ENCODE data around the gene RLBP1. TPM values are rescaled to one million over a fixed set of nuclear protein-coding genes. Genes with fewer than 3 reads are reported as not detected.

RLBP1 gene
- total and polyA plus RNA-seq, 9 of the 15 experiments (the other 6 are each of a cell fraction or from before 2014, with no cell fraction given) = 0.05 TPM; not detected in 8

DNA sequence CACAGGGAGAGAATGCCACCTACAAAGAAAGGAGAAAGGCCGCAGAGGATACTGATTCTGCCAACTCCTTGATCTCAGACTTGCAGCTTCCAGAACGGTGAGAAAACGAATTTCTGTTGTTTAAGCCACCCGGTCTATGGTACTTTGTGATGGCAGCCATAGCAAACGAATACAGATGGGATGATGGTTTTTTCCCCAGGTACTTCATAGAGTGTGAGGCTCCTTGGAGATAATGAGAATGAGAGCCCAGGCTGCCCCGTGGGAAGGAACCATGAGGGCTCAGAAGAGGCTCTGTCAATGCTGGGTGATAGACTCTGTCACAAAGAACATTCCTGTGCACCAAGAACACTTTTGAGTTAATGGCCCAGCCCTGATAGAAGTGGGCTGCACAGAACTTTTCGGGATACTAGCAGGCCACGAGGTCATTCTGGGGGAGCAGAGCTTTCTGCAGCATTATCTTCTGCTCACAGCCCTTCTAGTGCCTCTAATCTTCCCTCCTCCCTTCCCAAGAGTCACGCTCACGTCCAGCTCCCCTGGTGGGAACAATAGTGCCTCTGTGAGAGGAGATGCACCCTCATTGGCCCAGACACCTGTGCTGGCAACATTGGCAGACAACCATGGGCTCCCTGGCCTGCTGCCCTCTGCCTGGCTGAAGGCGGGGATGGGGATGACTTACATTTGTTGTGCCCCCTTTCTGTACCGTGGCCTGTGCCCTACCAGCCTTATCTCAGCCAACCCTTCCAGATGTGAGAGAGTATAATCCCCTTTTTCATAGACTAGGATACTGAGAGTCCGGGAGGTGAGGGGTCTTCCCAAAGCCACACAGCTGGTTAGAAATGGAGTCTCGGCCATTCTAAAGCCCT lies 5.2 kb upstream of the RLBP1 start (continued):
- TF ChIP-seq, protein P1, sequence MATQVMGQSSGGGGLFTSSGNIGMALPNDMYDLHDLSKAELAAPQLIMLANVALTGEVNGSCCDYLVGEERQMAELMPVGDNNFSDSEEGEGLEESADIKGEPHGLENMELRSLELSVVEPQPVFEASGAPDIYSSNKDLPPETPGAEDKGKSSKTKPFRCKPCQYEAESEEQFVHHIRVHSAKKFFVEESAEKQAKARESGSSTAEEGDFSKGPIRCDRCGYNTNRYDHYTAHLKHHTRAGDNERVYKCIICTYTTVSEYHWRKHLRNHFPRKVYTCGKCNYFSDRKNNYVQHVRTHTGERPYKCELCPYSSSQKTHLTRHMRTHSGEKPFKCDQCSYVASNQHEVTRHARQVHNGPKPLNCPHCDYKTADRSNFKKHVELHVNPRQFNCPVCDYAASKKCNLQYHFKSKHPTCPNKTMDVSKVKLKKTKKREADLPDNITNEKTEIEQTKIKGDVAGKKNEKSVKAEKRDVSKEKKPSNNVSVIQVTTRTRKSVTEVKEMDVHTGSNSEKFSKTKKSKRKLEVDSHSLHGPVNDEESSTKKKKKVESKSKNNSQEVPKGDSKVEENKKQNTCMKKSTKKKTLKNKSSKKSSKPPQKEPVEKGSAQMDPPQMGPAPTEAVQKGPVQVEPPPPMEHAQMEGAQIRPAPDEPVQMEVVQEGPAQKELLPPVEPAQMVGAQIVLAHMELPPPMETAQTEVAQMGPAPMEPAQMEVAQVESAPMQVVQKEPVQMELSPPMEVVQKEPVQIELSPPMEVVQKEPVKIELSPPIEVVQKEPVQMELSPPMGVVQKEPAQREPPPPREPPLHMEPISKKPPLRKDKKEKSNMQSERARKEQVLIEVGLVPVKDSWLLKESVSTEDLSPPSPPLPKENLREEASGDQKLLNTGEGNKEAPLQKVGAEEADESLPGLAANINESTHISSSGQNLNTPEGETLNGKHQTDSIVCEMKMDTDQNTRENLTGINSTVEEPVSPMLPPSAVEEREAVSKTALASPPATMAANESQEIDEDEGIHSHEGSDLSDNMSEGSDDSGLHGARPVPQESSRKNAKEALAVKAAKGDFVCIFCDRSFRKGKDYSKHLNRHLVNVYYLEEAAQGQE (IDR thresholded peaks at IDR 0.05; ENCODE audit: borderline replicate concordance) = peak; percentile 22; the same call in 1 of the 2 replicates
- TF ChIP-seq, protein P1 (CRISPR knock-in tag; IDR thresholded peaks at IDR 0.05; ENCODE audit: low read depth) = no peak
- no peak for TF ChIP-seq NR2C2 (CRISPR knock-in tag; IDR thresholded peaks at IDR 0.05)
- no peak for TF ChIP-seq NR2C2 (tag; IDR thresholded peaks at IDR 0.05)
- TF ChIP-seq, protein P2, sequence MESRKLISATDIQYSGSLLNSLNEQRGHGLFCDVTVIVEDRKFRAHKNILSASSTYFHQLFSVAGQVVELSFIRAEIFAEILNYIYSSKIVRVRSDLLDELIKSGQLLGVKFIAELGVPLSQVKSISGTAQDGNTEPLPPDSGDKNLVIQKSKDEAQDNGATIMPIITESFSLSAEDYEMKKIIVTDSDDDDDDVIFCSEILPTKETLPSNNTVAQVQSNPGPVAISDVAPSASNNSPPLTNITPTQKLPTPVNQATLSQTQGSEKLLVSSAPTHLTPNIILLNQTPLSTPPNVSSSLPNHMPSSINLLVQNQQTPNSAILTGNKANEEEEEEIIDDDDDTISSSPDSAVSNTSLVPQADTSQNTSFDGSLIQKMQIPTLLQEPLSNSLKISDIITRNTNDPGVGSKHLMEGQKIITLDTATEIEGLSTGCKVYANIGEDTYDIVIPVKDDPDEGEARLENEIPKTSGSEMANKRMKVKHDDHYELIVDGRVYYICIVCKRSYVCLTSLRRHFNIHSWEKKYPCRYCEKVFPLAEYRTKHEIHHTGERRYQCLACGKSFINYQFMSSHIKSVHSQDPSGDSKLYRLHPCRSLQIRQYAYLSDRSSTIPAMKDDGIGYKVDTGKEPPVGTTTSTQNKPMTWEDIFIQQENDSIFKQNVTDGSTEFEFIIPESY (CRISPR knock-in tag; IDR thresholded peaks at IDR 0.05) = no peak
- no peak for TF ChIP-seq NR4A1 (CRISPR knock-in tag; IDR thresholded peaks at IDR 0.05)
- no peak for TF ChIP-seq NR4A1 (tag; IDR thresholded peaks at IDR 0.05)
- no peak for TF ChIP-seq ADNP (tag; IDR thresholded peaks at IDR 0.05)
- TF ChIP-seq NBN (IDR thresholded peaks at IDR 0.05; ENCODE audit: low read depth) = 0 out of 2 replicates have a peak, but pooled peaks have one; percentile 15
- no peak for TF ChIP-seq ZKSCAN3 (CRISPR knock-in tag; IDR thresholded peaks at IDR 0.05)
- 0 out of 2 replicates have a peak, but pooled peaks have one; percentile 43 for TF ChIP-seq MYNN (IDR thresholded peaks at IDR 0.05)
- TF ChIP-seq MYNN (CRISPR knock-in tag; IDR thresholded peaks at IDR 0.05) = no peak
- TF ChIP-seq NFIC (IDR thresholded peaks at IDR 0.05) = peak; percentile 47

Data from K562 (cell line).